ENCODE data around the gene SYCE1.
A peak's percentile ranks its signal among the peaks of the same experiment; 100 is the strongest.
"Not testable (repeated sequence)": the region's sequence is repeated elsewhere in the genome, so short reads cannot be mapped to it uniquely, and the experiment has no call there.

Gene SYCE1

GRCh38 chr10:133555521-133555920 lies 9.9 kb downstream of the SYCE1 start:
- DNase-seq, result no peak

- DNase-seq, result no peak
Measured at GRCh38 chr10:133554600-133554999, 10.8 kb downstream of the SYCE1 start.

- no peak for DNase-seq
Measured at GRCh38 chr10:133544506-133544905, 20.9 kb downstream of the SYCE1 start.

GRCh38 chr10:133541441-133541975 lies 23.9 kb downstream of the SYCE1 start:
- not testable (repeated sequence) for DNase-seq

GRCh38 chr10:133537546-133538545 lies 27.5 kb downstream of the SYCE1 start:
- no peak for DNase-seq

GRCh38 chr10:133536198-133536597 lies 29.2 kb downstream of the SYCE1 start:
- no peak for DNase-seq

GRCh38 chr10:133534417-133534816 lies 31.0 kb downstream of the SYCE1 start:
- DNase-seq, result no peak

- no peak for DNase-seq
Measured at GRCh38 chr10:133532871-133533270, 32.5 kb downstream of the SYCE1 start.

- DNase-seq, result no peak
Measured at GRCh38 chr10:133530506-133530905, 34.9 kb downstream of the SYCE1 start.

- DNase-seq, result no peak
Measured at GRCh38 chr10:133529576-133529946, 35.8 kb downstream of the SYCE1 start.

GRCh38 chr10:133528845-133529575 lies 36.4 kb downstream of the SYCE1 start:
- no peak for DNase-seq

GRCh38 chr10:133528296-133528844 lies 37.0 kb downstream of the SYCE1 start:
- DNase-seq, result no peak

- DNase-seq, result no peak
Measured at GRCh38 chr10:133527771-133528271, 37.6 kb downstream of the SYCE1 start.

GRCh38 chr10:133526957-133527588 lies 38.3 kb downstream of the SYCE1 start, which contains the start of gene CYP2E1:
CYP2E1 (plus strand) TSS chr10:133527363; CDS start chr10:133527396, 33 bp downstream.
- DNase-seq, result no peak

GRCh38 chr10:133525444-133525843 lies 39.9 kb downstream of the SYCE1 start:
- no peak for DNase-seq

GRCh38 chr10:133523631-133524203 lies 41.7 kb downstream of the SYCE1 start:
- no peak for DNase-seq

- peak; percentile 92 for DNase-seq
Measured at GRCh38 chr10:133520193-133520738, 45.1 kb downstream of the SYCE1 start.

- not testable (repeated sequence) for DNase-seq
Measured at GRCh38 chr10:133518517-133518916, 46.9 kb downstream of the SYCE1 start.

GRCh38 chr10:133516057-133516456 lies 49.3 kb downstream of the SYCE1 start:
- DNase-seq, result no peak

GRCh38 chr10:133515471-133515870 lies 49.9 kb downstream of the SYCE1 start:
- no peak for DNase-seq

GRCh38 chr10:133511907-133512528 lies 53.4 kb downstream of the SYCE1 start:
- DNase-seq, result no peak
